GM10248 (cell line): Measurements from ENCODE around the gene RPS19.
"Not testable (repeated sequence)": the region's sequence is repeated elsewhere in the genome, so short reads cannot be mapped to it uniquely, and the experiment has no call there.

Source experiments
- CTCF ChIA-PET: fragments of 300-600 bp; sonication (Branson Sonifier 250); formaldehyde crosslinking; extraction: SDS; loops from one replicate; lab custom pipeline; 2021; ENCODE audit warnings: antibody characterized with exemption; lab: Yijun Ruan, JAX
- POLR2A ChIA-PET: fragments of 350-650 bp; sonication (Branson Sonifier 250); formaldehyde crosslinking; extraction: SDS; loops from one replicate; lab custom pipeline; 2020; ENCODE audit warnings: antibody characterized with exemption; lab: Yijun Ruan, JAX
- DNase-seq: peaks from one replicate; pipeline ENCODE4 v3.0.0; 2012; ENCODE audit errors: extremely low spot score
- TF ChIP-seq, protein P1 (sequence below): IDR thresholded peaks from 2 replicates; pipeline ENCODE4 v1.5.1; 2012; ENCODE audit warnings: mild to moderate bottlenecking, low read depth; ENCODE audit errors: extremely low read depth, missing control alignments, control extremely low read depth

RPS19 gene

DNA sequence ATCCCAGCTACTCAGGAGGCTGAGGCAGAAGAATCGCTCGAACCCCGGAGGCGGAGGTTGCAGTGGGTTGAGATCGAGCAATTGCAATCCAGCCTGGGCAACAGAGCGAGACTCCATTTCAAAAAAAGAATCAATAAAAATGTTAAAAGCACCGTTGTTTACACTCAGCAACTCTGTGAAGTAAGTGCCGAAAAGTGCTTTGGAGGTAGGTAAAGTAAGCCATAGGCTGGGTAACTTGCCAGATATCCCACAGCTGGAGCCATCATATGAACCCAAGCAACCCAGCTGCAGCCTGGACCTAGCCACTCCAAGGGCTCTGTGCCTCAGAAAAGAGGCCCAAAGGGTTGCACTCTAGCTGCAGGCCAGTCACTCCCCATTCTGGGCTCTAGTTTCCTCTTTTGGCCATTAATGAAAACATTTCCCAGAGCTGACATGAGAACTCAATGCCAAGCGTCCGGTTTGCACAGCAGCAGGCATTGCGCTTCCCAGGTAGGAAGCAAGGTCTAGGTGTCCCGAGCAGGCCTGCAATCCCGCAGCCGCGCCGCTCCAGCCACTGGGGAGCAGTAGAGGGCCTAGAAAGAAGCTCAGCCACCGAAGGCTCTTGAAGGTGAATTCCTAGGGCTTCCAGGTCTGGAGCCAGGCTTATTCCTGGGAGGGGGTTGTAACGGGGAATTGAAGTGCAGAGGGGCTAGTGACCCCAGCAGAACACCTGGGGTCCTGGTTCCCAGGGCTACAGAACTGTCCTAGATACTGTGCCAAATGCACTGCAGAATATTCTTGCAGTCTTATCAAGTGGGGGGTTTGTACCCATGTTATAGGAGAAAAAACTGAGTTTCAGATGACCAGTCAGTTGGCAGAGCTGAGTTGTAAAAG is 13.0 kb downstream of the RPS19 start:
- POLR2A ChIA-PET, result interaction anchor here (0.8 to 4.2 kb wide), 6 partner anchors 10 to 85 kb away, joined by 4 to 31 read pairs (median 8); partner anchors contain the start of genes RABAC1 and RPS19
- no peak for DNase-seq

DNA sequence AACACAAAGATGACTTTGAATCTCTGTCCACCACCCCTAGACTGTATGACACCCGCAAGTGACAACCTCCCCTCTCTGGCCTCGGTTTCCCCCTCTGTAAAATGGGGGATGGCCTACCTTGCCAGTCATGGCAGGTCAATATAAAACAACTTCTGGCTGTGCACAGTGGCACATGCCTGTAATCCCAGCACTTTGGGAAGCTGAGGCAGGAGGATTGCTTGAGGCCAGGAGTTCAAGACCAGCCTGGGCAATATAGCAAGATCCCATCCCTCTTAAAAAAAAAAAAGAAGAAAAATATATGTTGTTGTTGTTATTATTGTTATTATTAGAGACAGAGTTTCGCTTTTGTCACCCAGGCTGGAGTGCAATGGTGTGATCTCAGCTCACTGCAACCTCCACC is 15.9 kb downstream of the RPS19 start:
- ChIA-PET POLR2A (interaction anchor here (0.7 to 2.0 kb wide), 6 partner anchors 10 to 512 kb away, joined by 3 to 8 read pairs (median 6); partner anchors contain the start of gene B9D2), CTCF (interaction anchor here (0.9 to 1.9 kb wide), 5 partner anchors 55 to 77 kb away, joined by 3 to 8 read pairs (median 6); no protein-coding TSS in a partner anchor)
- DNase-seq, result not testable (repeated sequence)

More for the DNA sequence above, 13.0 kb downstream of the RPS19 start:
- CTCF ChIA-PET, result interaction anchor here (1.2 to 5.0 kb wide), 17 partner anchors 9 to 369 kb away, joined by 3 to 60 read pairs (median 9); partner anchors contain the start of genes ARHGEF1, GSK3A, RABAC1 and RPS19
- TF ChIP-seq, protein P1, sequence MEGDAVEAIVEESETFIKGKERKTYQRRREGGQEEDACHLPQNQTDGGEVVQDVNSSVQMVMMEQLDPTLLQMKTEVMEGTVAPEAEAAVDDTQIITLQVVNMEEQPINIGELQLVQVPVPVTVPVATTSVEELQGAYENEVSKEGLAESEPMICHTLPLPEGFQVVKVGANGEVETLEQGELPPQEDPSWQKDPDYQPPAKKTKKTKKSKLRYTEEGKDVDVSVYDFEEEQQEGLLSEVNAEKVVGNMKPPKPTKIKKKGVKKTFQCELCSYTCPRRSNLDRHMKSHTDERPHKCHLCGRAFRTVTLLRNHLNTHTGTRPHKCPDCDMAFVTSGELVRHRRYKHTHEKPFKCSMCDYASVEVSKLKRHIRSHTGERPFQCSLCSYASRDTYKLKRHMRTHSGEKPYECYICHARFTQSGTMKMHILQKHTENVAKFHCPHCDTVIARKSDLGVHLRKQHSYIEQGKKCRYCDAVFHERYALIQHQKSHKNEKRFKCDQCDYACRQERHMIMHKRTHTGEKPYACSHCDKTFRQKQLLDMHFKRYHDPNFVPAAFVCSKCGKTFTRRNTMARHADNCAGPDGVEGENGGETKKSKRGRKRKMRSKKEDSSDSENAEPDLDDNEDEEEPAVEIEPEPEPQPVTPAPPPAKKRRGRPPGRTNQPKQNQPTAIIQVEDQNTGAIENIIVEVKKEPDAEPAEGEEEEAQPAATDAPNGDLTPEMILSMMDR, result peak; percentile 96

GRCh38 chr19:41876847-41877832 is 17.1 kb downstream of the RPS19 start, which contains the start of gene CD79A:
CD79A (plus strand) TSS chr19:41877279; CDS start chr19:41877305, 26 bp downstream.
- ChIA-PET POLR2A (interaction anchor here (0.8 to 2.0 kb wide), 4 partner anchors 9 to 17 kb away, joined by 3 to 6 read pairs (median 5); partner anchors contain the start of gene RPS19), CTCF (interaction anchor here (0.9 to 1.9 kb wide), 6 partner anchors 10 to 75 kb away, joined by 3 to 8 read pairs (median 5); no protein-coding TSS in a partner anchor)
- TF ChIP-seq, protein P1, result no peak
- DNase-seq, result peak; percentile 84

DNA sequence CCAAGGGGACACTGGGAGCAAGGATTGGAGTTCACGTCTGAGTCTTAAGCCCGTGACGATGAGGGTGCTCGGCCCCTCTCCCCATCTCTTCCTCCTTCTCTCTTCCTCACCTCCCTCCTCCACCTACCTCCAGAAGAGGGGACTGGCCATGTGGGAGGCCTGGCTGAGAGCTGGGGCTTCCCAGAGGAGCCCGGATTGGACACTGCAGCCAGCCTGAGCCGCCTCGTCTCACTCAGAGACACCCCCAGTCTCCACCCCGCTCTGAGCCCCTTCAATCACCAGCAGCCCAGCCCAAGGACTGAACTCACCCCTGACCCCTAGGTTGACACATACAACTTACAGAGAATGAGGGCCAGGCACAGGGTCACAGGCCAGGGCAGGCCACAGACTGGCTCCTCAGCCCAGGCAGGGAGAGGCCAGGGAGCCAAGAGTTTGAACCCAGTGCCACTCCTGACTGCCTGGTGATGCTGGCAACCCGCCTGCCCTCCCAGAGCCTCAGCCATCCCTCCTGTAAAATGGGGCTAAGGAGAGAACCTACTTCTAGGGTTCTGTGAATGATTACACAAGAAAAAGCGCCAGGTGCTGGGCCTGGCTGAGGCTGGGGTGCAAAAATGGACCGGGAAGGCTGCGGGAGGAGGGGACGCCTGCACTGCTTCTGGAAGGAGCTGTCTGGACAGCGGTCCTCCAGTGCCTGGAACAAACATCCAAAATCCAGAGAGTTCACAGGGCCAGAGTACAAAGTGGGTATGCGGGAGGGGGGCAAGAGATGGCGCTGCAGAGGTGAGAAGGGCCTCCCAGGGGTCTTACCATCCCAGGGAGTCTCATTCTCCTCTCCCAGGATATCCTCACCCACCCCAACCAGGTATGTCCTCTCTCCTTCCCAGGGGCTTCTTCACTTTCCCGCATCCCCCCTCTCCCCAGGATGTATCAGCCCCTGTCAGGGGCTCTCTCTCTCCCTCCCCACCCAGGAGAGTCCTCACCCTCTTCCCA is 18.2 kb downstream of the RPS19 start:
- TF ChIP-seq, protein P1, result no peak
- CTCF ChIA-PET, result interaction anchor here (1.3 to 1.9 kb wide), 2 partner anchors 9 to 68 kb away, joined by 4 to 6 read pairs; no protein-coding TSS in a partner anchor
- peak; percentile 71 for DNase-seq
- POLR2A ChIA-PET, result interaction anchor here (1.0 to 1.1 kb wide), 2 partner anchors 10 to 12 kb away, joined by 4 to 6 read pairs; no protein-coding TSS in a partner anchor

- POLR2A ChIA-PET, result no interaction called here
- TF ChIP-seq, protein P1, result no peak
- DNase-seq, result no peak
- CTCF ChIA-PET, result no interaction called here
Observed at GRCh38 chr19:41879080-41879479, 19.0 kb downstream of the RPS19 start.
